RWPE2 (cell line): Measurements from ENCODE around the gene BIN1.

Source experiments
- ATAC-seq: fragments of 200-7000 bp; cut with Tn5 transposase; 3 replicates; pipeline ENCODE4 v1.9.1; 2021; ENCODE audit warnings: low read depth
- DNase-seq: peaks from one replicate; pipeline ENCODE4 v3.0.0-alpha.2; 2020; ENCODE audit warnings: low spot score
- H3K27ac ChIP-seq: fragments of 450-650 bp; 2 replicates; pipeline ENCODE4 v1.5.1; 2017; ENCODE audit warnings: mild to moderate bottlenecking; ENCODE audit not compliant: poor library complexity, severe bottlenecking
- H3K27me3 ChIP-seq: fragments of 250-450 bp; sonication (Bioruptor Pico); 2 replicates; pipeline ENCODE4 v1.5.1; 2021; ENCODE audit warnings: mild to moderate bottlenecking, moderate library complexity; ENCODE audit not compliant: insufficient read depth, poor library complexity, severe bottlenecking
- H3K36me3 ChIP-seq: fragments of 250-450 bp; sonication (Bioruptor Pico); 2 replicates; pipeline ENCODE4 v1.5.1; 2020; ENCODE audit warnings: low read depth, mild to moderate bottlenecking, moderate library complexity
- H3K4me1 ChIP-seq: fragments of 250-450 bp; sonication (Bioruptor Pico); 2 replicates; pipeline ENCODE4 v1.5.1; 2021; ENCODE audit warnings: mild to moderate bottlenecking, moderate library complexity; ENCODE audit not compliant: insufficient read depth, poor library complexity, severe bottlenecking
- H3K4me3 ChIP-seq: fragments of 250-450 bp; sonication (Bioruptor Pico); 2 replicates; pipeline ENCODE4 v1.5.1; 2021; ENCODE audit warnings: mild to moderate bottlenecking, moderate library complexity; ENCODE audit not compliant: severe bottlenecking
- H3K9me3 ChIP-seq: fragments of 250-450 bp; sonication (Bioruptor Pico); 2 replicates; pipeline ENCODE4 v1.5.1; 2021; ENCODE audit warnings: mild to moderate bottlenecking, moderate library complexity; ENCODE audit not compliant: severe bottlenecking
- TF ChIP-seq, protein P1 (sequence below): fragments of 450-650 bp; IDR thresholded peaks from one replicate; pipeline ENCODE4 v1.5.1; 2017; ENCODE audit warnings: mild to moderate bottlenecking, moderate library complexity; ENCODE audit not compliant: poor library complexity, severe bottlenecking

The BIN1 gene

DNA sequence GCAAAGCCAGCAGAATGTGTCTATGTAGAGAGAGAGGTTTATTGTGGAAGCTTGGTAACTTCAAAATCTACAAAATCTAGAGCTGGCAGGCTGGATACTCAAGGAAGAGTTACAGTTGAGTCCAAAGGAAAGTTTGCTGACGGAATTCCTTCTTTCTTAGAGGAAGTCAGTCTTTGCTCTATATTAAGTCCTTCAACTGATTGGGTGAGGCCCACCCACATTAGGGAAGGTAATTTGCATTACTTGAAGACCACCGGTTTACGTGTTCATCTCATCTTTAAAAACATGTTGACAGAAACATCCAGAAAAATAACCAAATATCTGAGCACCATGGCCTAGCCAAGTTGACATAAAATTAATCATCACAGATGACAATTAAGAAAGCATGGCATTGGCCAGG, 106.8 kb downstream of the BIN1 start:
- no peak for ATAC-seq
- Histone ChIP-seq H3K9me3 (no peaks in the 10 kb centered on the region), H3K36me3 (no peaks in the 10 kb centered on the region), H3K4me1 (no peaks in the 10 kb centered on the region), H3K4me3 (no peak overlapping the region), H3K27ac (no peak overlapping the region), H3K27me3 (no peaks in the 10 kb centered on the region)
- no peak for DNase-seq
- TF ChIP-seq, protein P1, sequence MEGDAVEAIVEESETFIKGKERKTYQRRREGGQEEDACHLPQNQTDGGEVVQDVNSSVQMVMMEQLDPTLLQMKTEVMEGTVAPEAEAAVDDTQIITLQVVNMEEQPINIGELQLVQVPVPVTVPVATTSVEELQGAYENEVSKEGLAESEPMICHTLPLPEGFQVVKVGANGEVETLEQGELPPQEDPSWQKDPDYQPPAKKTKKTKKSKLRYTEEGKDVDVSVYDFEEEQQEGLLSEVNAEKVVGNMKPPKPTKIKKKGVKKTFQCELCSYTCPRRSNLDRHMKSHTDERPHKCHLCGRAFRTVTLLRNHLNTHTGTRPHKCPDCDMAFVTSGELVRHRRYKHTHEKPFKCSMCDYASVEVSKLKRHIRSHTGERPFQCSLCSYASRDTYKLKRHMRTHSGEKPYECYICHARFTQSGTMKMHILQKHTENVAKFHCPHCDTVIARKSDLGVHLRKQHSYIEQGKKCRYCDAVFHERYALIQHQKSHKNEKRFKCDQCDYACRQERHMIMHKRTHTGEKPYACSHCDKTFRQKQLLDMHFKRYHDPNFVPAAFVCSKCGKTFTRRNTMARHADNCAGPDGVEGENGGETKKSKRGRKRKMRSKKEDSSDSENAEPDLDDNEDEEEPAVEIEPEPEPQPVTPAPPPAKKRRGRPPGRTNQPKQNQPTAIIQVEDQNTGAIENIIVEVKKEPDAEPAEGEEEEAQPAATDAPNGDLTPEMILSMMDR: no peak

DNA sequence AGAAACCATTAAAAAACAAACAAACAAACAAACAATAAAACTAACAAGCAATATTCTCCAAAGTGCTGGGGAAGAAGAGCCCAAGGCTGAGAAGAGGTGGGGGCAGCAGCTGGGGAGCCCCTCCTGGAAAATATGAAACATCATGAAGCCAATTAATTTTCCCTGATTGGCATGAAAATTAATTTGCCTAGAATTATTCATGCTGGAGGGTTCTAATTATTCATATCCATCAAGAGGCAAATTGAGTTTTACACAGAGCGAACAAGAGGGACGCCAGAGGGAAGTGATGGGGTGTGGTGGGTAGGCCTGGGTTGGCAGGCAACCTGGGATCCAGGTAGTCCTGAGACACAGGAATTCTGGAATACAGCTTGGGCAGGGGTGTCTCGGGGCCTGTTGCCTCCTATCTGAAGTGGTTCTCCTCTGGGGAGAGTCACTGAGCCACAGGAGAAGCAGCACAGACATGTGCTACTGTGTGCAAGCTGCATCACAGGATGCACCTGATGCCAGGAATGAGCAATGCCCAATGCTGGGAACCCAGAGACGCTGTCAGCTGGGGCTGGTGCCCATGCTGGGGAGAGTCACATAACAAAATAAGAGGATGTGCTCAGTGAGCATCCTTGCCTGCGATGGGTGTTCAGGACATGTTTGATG, 107.7 kb downstream of the BIN1 start:
- no peak for ATAC-seq
- Histone ChIP-seq H3K36me3 (no peaks in the 10 kb centered on the region), H3K9me3 (no peaks in the 10 kb centered on the region), H3K4me1 (no peaks in the 10 kb centered on the region), H3K27ac (no peak overlapping the region), H3K27me3 (no peaks in the 10 kb centered on the region), H3K4me3 (no peak overlapping the region)
- no peak for DNase-seq
- TF ChIP-seq, protein P1: no peak

DNA sequence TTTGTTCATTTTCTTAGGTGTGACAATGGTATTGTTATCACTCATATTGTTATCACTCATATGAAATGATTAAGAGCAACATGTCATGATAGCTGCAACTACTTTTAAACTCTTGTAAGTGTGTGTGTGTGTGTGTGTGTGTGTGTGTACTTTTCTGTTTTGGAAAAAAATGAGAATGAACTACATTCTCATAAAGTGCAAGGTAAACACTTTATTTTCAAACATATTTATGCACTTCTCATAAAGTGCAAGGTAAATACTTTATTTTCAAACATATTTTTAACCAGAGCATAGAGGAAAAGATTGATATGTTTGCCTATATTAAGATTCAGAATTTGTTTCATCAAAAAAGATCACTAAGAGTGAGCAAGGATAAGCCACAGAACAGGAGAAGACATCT, 108.5 kb downstream of the BIN1 start:
- no peak for ATAC-seq
- Histone ChIP-seq H3K27me3 (no peaks in the 10 kb centered on the region), H3K9me3 (no peaks in the 10 kb centered on the region), H3K27ac (no peak overlapping the region), H3K4me3 (no peak overlapping the region), H3K4me1 (no peaks in the 10 kb centered on the region), H3K36me3 (no peaks in the 10 kb centered on the region)
- TF ChIP-seq, protein P1: no peak
- no peak for DNase-seq
